HepG2 (cell line): ENCODE results near the gene ATXN7L3. TPM values are rescaled to one million over a fixed set of nuclear protein-coding genes. Genes with fewer than 3 reads are reported as not detected.

Experiments used
- ATAD3A ChIP-seq: sonication (generic); formaldehyde crosslinking; IDR thresholded peaks from 2 replicates; pipeline ENCODE4 v1.4.0; 2020; ENCODE audit warnings: missing genetic modification reagents
- RARG ChIP-seq: sonication (generic); formaldehyde crosslinking; IDR thresholded peaks from 2 replicates; pipeline ENCODE4 v1.4.0; 2020; ENCODE audit warnings: low read depth, mild to moderate bottlenecking, missing genetic modification reagents
- ZNF224 ChIP-seq: sonication (generic); formaldehyde crosslinking; IDR thresholded peaks from 2 replicates; pipeline ENCODE4 v1.5.0; 2020; ENCODE audit warnings: mild to moderate bottlenecking, missing genetic modification reagents
- polyA plus RNA-seq, 8 experiments: library from polyadenylated mRNA; depleted of rRNA in 3 of 8; stranded (reverse) in 7 of 8; unstranded in 1 of 8; fragments of >200 nt; fragmentation: Illumina TruSeq in 4 of 8; extraction: Trizol in 4 of 8; gene quantifications; 2 replicates each; pipeline versions ENCODE4 v1.2.1 to v1.2.3, GENCODE V29; 2011 to 2016; ENCODE audit warnings: low read depth in 4 of 8, missing spikeins in 1 of 8, mixed read lengths in 1 of 8; ENCODE audit not compliant: insufficient read depth in 1 of 8
- total RNA-seq, 5 experiments: library from RNA; depleted of rRNA; stranded (reverse); fragments of >200 nt; fragmentation: Illumina TruSeq; extraction: Trizol; gene quantifications; 2 replicates each; pipeline ENCODE4 v1.2.3, GENCODE V29; 2016; ENCODE audit warnings: low read depth in 1 of 5
- TF ChIP-seq, protein P1 (sequence below): sonication (generic); formaldehyde crosslinking; IDR thresholded peaks from 2 replicates; pipeline ENCODE4 v1.5.1; 2020; ENCODE audit warnings: missing genetic modification reagents, mild to moderate bottlenecking, borderline replicate concordance
- TF ChIP-seq, protein P2 (sequence below): IDR thresholded peaks from 2 replicates; pipeline ENCODE4 v1.6.1; 2018; ENCODE audit warnings: missing genetic modification reagents
- TF ChIP-seq, protein P3 (sequence below): sonication (generic); formaldehyde crosslinking; IDR thresholded peaks from 2 replicates; pipeline ENCODE4 v1.4.0; 2020; ENCODE audit warnings: missing genetic modification reagents
- TF ChIP-seq, protein P4 (sequence below): sonication (generic); formaldehyde crosslinking; IDR thresholded peaks from 2 replicates; pipeline ENCODE4 v1.4.0; 2020; ENCODE audit warnings: missing genetic modification reagents

ATXN7L3 gene
- total and polyA plus RNA-seq, 2 of the 13 experiments (the other 11 are each of a cell fraction or from before 2014, with no cell fraction given): 44.5 to 59.1 TPM

DNA sequence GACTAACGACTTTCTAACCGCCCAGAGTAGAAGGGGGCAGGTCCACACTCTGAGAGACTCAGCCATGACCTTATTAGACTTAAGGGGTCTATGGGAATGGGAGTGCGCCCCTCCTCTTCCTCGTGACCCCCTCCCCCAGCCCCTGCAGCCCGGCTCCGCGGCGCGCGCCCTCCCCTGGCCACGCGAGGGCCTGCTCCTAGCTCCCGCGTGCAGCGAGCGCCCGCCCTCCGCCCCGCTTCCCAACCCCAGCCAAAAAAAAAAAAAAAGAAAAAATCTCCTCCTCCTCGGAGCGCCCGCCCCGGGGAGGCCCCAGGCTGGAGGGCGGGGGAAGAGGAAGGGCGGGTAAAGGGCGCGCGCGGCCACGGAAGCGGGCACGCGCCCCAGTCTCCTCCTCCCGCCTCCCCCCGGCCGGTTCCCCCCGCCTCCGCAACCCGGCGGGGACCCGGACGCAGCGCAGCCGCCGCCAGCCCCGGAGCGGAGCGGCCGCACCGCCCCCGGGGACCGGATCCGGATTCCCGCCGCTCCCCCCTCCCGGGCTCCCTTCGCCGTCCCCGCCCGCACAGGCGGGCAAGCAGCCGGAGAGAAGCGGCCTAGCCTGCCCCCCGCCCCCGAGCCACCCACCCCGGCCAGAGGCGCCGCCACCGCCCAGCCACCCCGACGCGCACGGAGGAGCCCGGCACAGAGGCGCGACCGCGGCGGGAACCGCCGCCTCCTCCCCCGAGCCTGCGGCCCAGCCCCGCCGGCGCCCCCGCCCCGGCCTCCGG lies 18.8 kb upstream of the ATXN7L3 start (continued):
- TF ChIP-seq, protein P1, sequence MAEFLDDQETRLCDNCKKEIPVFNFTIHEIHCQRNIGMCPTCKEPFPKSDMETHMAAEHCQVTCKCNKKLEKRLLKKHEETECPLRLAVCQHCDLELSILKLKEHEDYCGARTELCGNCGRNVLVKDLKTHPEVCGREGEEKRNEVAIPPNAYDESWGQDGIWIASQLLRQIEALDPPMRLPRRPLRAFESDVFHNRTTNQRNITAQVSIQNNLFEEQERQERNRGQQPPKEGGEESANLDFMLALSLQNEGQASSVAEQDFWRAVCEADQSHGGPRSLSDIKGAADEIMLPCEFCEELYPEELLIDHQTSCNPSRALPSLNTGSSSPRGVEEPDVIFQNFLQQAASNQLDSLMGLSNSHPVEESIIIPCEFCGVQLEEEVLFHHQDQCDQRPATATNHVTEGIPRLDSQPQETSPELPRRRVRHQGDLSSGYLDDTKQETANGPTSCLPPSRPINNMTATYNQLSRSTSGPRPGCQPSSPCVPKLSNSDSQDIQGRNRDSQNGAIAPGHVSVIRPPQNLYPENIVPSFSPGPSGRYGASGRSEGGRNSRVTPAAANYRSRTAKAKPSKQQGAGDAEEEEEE (CRISPR knock-in tag): no peak
- TF ChIP-seq, protein P2, sequence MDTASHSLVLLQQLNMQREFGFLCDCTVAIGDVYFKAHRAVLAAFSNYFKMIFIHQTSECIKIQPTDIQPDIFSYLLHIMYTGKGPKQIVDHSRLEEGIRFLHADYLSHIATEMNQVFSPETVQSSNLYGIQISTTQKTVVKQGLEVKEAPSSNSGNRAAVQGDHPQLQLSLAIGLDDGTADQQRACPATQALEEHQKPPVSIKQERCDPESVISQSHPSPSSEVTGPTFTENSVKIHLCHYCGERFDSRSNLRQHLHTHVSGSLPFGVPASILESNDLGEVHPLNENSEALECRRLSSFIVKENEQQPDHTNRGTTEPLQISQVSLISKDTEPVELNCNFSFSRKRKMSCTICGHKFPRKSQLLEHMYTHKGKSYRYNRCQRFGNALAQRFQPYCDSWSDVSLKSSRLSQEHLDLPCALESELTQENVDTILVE (CRISPR knock-in tag): peak; percentile 91; the same call in 1 of the 2 replicates
- TF ChIP-seq ZNF224 (CRISPR knock-in tag) (no peak), ATAD3A (CRISPR knock-in tag) (no peak), RARG (no peak)
- TF ChIP-seq, protein P3, sequence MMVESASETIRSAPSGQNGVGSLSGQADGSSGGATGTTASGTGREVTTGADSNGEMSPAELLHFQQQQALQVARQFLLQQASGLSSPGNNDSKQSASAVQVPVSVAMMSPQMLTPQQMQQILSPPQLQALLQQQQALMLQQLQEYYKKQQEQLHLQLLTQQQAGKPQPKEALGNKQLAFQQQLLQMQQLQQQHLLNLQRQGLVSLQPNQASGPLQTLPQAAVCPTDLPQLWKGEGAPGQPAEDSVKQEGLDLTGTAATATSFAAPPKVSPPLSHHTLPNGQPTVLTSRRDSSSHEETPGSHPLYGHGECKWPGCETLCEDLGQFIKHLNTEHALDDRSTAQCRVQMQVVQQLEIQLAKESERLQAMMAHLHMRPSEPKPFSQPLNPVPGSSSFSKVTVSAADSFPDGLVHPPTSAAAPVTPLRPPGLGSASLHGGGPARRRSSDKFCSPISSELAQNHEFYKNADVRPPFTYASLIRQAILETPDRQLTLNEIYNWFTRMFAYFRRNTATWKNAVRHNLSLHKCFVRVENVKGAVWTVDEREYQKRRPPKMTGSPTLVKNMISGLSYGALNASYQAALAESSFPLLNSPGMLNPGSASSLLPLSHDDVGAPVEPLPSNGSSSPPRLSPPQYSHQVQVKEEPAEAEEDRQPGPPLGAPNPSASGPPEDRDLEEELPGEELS: no peak
- TF ChIP-seq, protein P4, sequence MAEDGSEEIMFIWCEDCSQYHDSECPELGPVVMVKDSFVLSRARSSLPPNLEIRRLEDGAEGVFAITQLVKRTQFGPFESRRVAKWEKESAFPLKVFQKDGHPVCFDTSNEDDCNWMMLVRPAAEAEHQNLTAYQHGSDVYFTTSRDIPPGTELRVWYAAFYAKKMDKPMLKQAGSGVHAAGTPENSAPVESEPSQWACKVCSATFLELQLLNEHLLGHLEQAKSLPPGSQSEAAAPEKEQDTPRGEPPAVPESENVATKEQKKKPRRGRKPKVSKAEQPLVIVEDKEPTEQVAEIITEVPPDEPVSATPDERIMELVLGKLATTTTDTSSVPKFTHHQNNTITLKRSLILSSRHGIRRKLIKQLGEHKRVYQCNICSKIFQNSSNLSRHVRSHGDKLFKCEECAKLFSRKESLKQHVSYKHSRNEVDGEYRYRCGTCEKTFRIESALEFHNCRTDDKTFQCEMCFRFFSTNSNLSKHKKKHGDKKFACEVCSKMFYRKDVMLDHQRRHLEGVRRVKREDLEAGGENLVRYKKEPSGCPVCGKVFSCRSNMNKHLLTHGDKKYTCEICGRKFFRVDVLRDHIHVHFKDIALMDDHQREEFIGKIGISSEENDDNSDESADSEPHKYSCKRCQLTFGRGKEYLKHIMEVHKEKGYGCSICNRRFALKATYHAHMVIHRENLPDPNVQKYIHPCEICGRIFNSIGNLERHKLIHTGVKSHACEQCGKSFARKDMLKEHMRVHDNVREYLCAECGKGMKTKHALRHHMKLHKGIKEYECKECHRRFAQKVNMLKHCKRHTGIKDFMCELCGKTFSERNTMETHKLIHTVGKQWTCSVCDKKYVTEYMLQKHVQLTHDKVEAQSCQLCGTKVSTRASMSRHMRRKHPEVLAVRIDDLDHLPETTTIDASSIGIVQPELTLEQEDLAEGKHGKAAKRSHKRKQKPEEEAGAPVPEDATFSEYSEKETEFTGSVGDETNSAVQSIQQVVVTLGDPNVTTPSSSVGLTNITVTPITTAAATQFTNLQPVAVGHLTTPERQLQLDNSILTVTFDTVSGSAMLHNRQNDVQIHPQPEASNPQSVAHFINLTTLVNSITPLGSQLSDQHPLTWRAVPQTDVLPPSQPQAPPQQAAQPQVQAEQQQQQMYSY (CRISPR knock-in tag): no peak
